ENCODE data around the gene EIF4B. TPM values are rescaled to one million over a fixed set of nuclear protein-coding genes. Genes with fewer than 3 reads are reported as not detected.

EIF4B gene
- total RNA-seq, 1 experiment from 2014 or later: 713 TPM

GRCh38 chr12:53074999-53075370, 68.7 kb downstream of the EIF4B start:
- no peak overlapping the region for H4K5ac ChIP-seq (ENCODE audit: insufficient read length, low read depth, low read length)
- Mint-ChIP-seq H3K4me3 (no peak overlapping the region), H3K4me1 (peaks cover 31 to 35% of the 10 kb centered on the region in 2 experiments), H3K36me3 (ENCODE audit: insufficient read depth in 1 of 3, low read depth in 3 of 3) (peaks cover 12 to 40% (median 29%) of the 10 kb centered on the region in 3 experiments), H3K27ac (no peak overlapping the region), H3K9me3 (no peaks in the 10 kb centered on the region), H3K27me3 (ENCODE audit: low read depth) (peaks cover 2% of the 10 kb centered on the region)
- H3K4ac ChIP-seq (ENCODE audit: low read depth, low read length): no peak overlapping the region
- H3K9me3 ChIP-seq (ENCODE audit: control insufficient read depth, low read depth, low read length): no peaks in the 10 kb centered on the region
- H4K20me1 ChIP-seq (ENCODE audit: control insufficient read depth, insufficient read depth, insufficient read length): no peaks in the 10 kb centered on the region
- H3K79me2 ChIP-seq (ENCODE audit: insufficient read depth, low read length): no peaks in the 10 kb centered on the region
- H4K91ac ChIP-seq (ENCODE audit: insufficient read length, low read depth, low read length): no peak overlapping the region
- no peak overlapping the region for H2BK15ac ChIP-seq (ENCODE audit: low read depth, low read length)
- no peak for DNase-seq
- H3K9ac ChIP-seq (ENCODE audit: extremely low read depth, insufficient read length, low read length): no peak overlapping the region
- no peak overlapping the region for H4K8ac ChIP-seq (replicated peaks; ENCODE audit: insufficient read length, low read depth, low read length)
- no peaks in the 10 kb centered on the region for H3K79me1 ChIP-seq (ENCODE audit: insufficient read depth, low read depth, low read length, poor library complexity, severe bottlenecking)
- no peaks in the 10 kb centered on the region for H3K27me3 ChIP-seq (ENCODE audit: insufficient read depth, low read length)
- H2AK5ac ChIP-seq (ENCODE audit: insufficient read length, low read length): no peak overlapping the region
- H3K18ac ChIP-seq (ENCODE audit: insufficient read length, low read depth, low read length): no peak overlapping the region
- H2BK120ac ChIP-seq (ENCODE audit: low read depth, low read length, poor library complexity, severe bottlenecking): no peak overlapping the region
- no peak overlapping the region for H3K56ac ChIP-seq (ENCODE audit: insufficient read length, low read depth, low read length)
- H2AFZ ChIP-seq (ENCODE audit: low read length): no peak overlapping the region
- no peak overlapping the region for H3K27ac ChIP-seq (ENCODE audit: insufficient read length, low read depth, low read length)
- peaks cover 2% of the 10 kb centered on the region; the same call in 1 of the 2 replicates for H3K4me1 ChIP-seq (ENCODE audit: insufficient read depth, low read length)
- H3K4me2 ChIP-seq (ENCODE audit: insufficient read depth, insufficient read length, low read length): no peak overlapping the region
- no peaks in the 10 kb centered on the region for H3K23me2 ChIP-seq (ENCODE audit: insufficient read length, low read depth, low read length, poor library complexity, severe bottlenecking)
- no peak overlapping the region for H3K23ac ChIP-seq (ENCODE audit: insufficient read length, low read depth, low read length)
- no peak overlapping the region for H3T11ph ChIP-seq (ENCODE audit: low read length)
- no peak overlapping the region for H2BK12ac ChIP-seq (ENCODE audit: insufficient read length, low read depth, low read length)
- no CpG with 5 or more reads among the region's 3 CpGs for WGBS (ENCODE audit: extremely low coverage, insufficient read length, low lambda C conversion rate)
- no peak overlapping the region for H2BK20ac ChIP-seq (ENCODE audit: low read depth, low read length, poor library complexity, severe bottlenecking)
- H3K14ac ChIP-seq (ENCODE audit: insufficient read depth, low read length): no peak overlapping the region
- no peak overlapping the region for H2BK5ac ChIP-seq (ENCODE audit: insufficient read length, low read length)
- TF ChIP-seq CTCF (conservative IDR thresholded peaks at IDR 0.05): no peak
